ENCODE measurements around the gene KIF2B. TPM values are rescaled to one million over a fixed set of nuclear protein-coding genes. Genes with fewer than 3 reads are reported as not detected.

The KIF2B gene
- total and polyA plus RNA-seq, 2 donors (not counting 1 experiment from before 2014, with no cell fraction given): not detected

DNA sequence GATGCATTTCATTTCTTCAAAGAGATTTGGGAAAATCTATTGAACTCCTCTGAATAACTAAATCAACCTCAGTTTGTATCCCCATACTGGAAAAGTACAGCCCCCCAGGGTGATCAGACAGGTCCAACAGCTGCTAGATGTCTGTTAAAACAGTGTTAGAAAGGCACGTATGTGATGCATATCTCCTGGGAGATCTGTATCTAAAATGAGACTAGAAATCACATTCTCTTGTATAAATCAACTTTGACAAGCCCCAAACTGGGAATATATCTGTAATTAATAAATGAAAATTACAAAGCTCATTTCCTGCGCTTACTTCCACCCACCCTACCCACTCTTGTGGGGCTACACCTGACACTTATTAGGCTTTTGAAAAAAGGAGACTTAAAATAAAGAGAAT, 3.8 kb upstream of the KIF2B start:
- CTCF ChIA-PET: no interaction called here
- no peak for ATAC-seq (ENCODE audit: low read depth)
- no peak overlapping the region for H3K4me3 Mint-ChIP-seq
- Histone ChIP-seq H3K4me3 (ENCODE audit: control extremely low read depth in 1 of 5, extremely low read depth in 1 of 5, insufficient read depth in 1 of 5, low read depth in 2 of 5, low read length in 4 of 5) (no peak overlapping the region), H3K27me3 (replicated peaks in 1 of 4; ENCODE audit: control extremely low read depth in 1 of 4, control insufficient read depth in 3 of 4, insufficient read depth in 4 of 4, low read length in 3 of 4) (no peaks in the 10 kb centered on the region), H3K4me1 (ENCODE audit: control insufficient read depth in 2 of 2, insufficient read depth in 2 of 2, low read length in 2 of 2) (no peaks in the 10 kb centered on the region), H2AFZ (ENCODE audit: insufficient read depth, low read depth, low read length, poor library complexity, severe bottlenecking) (no peak overlapping the region), H3K36me3 (replicated peaks in 1 of 2; ENCODE audit: control extremely low read depth in 1 of 2, control insufficient read depth in 1 of 2, extremely low read depth in 1 of 2, insufficient read depth in 2 of 2, low read length in 1 of 2) (no peaks in the 10 kb centered on the region), H3K79me2 (ENCODE audit: control insufficient read depth, insufficient read depth, low read length) (no peaks in the 10 kb centered on the region), H3K27ac (ENCODE audit: low read length in 2 of 2) (no peak overlapping the region), H3K9ac (ENCODE audit: low read length) (no peak overlapping the region), H3K9me3 (ENCODE audit: control extremely low read depth in 1 of 3, control insufficient read depth in 2 of 3, insufficient read depth in 1 of 3, low read length in 2 of 3) (peaks cover 0 to 15% (median 2%) of the 10 kb centered on the region in 3 donors), H4K20me1 (ENCODE audit: control insufficient read depth, insufficient read depth, low read length, poor library complexity, severe bottlenecking) (no peaks in the 10 kb centered on the region), H3K4me2 (replicated peaks; ENCODE audit: low read depth, low read length, poor library complexity, severe bottlenecking) (no peak overlapping the region)
- no peak for DNase-seq
- H3K27ac Mint-ChIP-seq: no peak overlapping the region
- no peak for TF ChIP-seq EZH2 (IDR thresholded peaks at IDR 0.05; ENCODE audit: borderline replicate concordance, insufficient read depth, low read depth, low read length, poor library complexity, severe bottlenecking)
- H3K4me1 Mint-ChIP-seq: no peaks in the 10 kb centered on the region
- WGBS (ENCODE audit: insufficient coverage): no CpG with 5 or more reads among the region's 2 CpGs
- POLR2A ChIA-PET: no interaction called here
- no peaks in the 10 kb centered on the region for H3K27me3 Mint-ChIP-seq
- peaks cover 4% of the 10 kb centered on the region for H3K9me3 Mint-ChIP-seq (ENCODE audit: insufficient read depth)
- intact Hi-C loops (cut with micrococcal nuclease): no loop called here

DNA sequence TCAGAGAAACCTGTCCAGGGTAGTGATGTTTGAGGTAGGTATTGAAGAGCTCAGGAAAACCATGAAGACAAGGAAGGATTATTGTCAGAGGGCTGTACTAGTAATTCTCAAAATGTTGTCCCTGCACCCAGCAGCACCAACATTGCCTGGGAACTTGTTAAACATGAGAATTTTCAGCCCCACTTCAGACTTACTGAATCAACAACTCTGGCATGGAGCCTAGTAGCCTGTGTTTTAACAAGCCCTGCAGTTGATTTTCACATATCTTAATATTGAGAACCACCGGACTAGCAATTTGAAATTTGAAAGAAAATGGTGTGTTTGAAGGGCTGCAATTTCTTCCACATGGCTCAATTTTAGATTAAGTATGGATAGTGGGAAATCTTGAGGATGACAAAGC, 2.8 kb upstream of the KIF2B start:
- CTCF ChIA-PET: interaction anchor here (1.2 kb wide), 1 partner anchor 20 kb away, joined by 3 read pairs; no protein-coding TSS in a partner anchor
- no peak for ATAC-seq (ENCODE audit: low read depth)
- Histone ChIP-seq H3K36me3 (replicated peaks in 1 of 2; ENCODE audit: control extremely low read depth in 1 of 2, control insufficient read depth in 1 of 2, extremely low read depth in 1 of 2, insufficient read depth in 2 of 2, low read length in 1 of 2) (no peaks in the 10 kb centered on the region), H3K9me3 (ENCODE audit: control extremely low read depth in 1 of 3, control insufficient read depth in 2 of 3, insufficient read depth in 1 of 3, low read length in 2 of 3) (peaks cover 0 to 18% (median 1%) of the 10 kb centered on the region in 3 donors), H3K4me2 (replicated peaks; ENCODE audit: low read depth, low read length, poor library complexity, severe bottlenecking) (no peak overlapping the region), H4K20me1 (ENCODE audit: control insufficient read depth, insufficient read depth, low read length, poor library complexity, severe bottlenecking) (no peaks in the 10 kb centered on the region), H3K27me3 (replicated peaks in 1 of 4; ENCODE audit: control extremely low read depth in 1 of 4, control insufficient read depth in 3 of 4, insufficient read depth in 4 of 4, low read length in 3 of 4) (no peaks in the 10 kb centered on the region), H3K27ac (ENCODE audit: low read length in 2 of 2) (no peak overlapping the region), H3K9ac (ENCODE audit: low read length) (no peak overlapping the region), H3K4me1 (ENCODE audit: control insufficient read depth in 2 of 2, insufficient read depth in 2 of 2, low read length in 2 of 2) (no peaks in the 10 kb centered on the region), H3K4me3 (ENCODE audit: control extremely low read depth in 1 of 5, extremely low read depth in 1 of 5, insufficient read depth in 1 of 5, low read depth in 2 of 5, low read length in 4 of 5) (no peak overlapping the region), H2AFZ (ENCODE audit: insufficient read depth, low read depth, low read length, poor library complexity, severe bottlenecking) (no peak overlapping the region), H3K79me2 (ENCODE audit: control insufficient read depth, insufficient read depth, low read length) (no peaks in the 10 kb centered on the region)
- H3K27me3 Mint-ChIP-seq: no peaks in the 10 kb centered on the region
- WGBS (ENCODE audit: insufficient coverage): no CpG with 5 or more reads among the region's 1 CpG
- no peak for DNase-seq
- POLR2A ChIA-PET: no interaction called here
- H3K27ac Mint-ChIP-seq: no peak overlapping the region
- no peak for TF ChIP-seq CTCF (IDR thresholded peaks at IDR 0.05)
- TF ChIP-seq EZH2 (IDR thresholded peaks at IDR 0.05; ENCODE audit: borderline replicate concordance, insufficient read depth, low read depth, low read length, poor library complexity, severe bottlenecking): no peak
- peaks cover 6% of the 10 kb centered on the region for H3K9me3 Mint-ChIP-seq (ENCODE audit: insufficient read depth)
- H3K4me3 Mint-ChIP-seq: no peak overlapping the region
- no peaks in the 10 kb centered on the region for H3K4me1 Mint-ChIP-seq
- intact Hi-C loops (cut with micrococcal nuclease): no loop called here

All from B cell (primary cell).